ENCODE data around the gene ZNF239. TPM values are rescaled to one million over a fixed set of nuclear protein-coding genes. Genes with fewer than 3 reads are reported as not detected.

The ZNF239 gene
- total RNA-seq, 4 donors from 2014 or later, result 0.30 to 1.2 (median 0.69) TPM

- no peaks in the 10 kb centered on the region for H3K9me3 ChIP-seq
- DNase-seq (ENCODE audit: low spot score in 2 of 2), result no peak
- TF ChIP-seq POLR2A (IDR thresholded peaks at IDR 0.05) (no peak), POLR2AphosphoS5 (IDR thresholded peaks at IDR 0.05) (no peak), CTCF (IDR thresholded peaks at IDR 0.05) (no peak)
- no peaks in the 10 kb centered on the region for H3K27me3 ChIP-seq
- no peak overlapping the region for H3K4me3 ChIP-seq
- H3K27ac ChIP-seq, result no peak overlapping the region
- peaks cover 9% of the 10 kb centered on the region for H3K4me1 ChIP-seq
- 70% methylated on average over 2 of the region's 2 CpGs for WGBS
- no peaks in the 10 kb centered on the region for H3K36me3 ChIP-seq
These were observed 24.9 kb upstream of the ZNF239 start for GRCh38 chr10:43599333-43599732.

- H3K27me3 ChIP-seq, result no peaks in the 10 kb centered on the region
- no peak for DNase-seq (ENCODE audit: low spot score in 2 of 2)
- no peaks in the 10 kb centered on the region for H3K9me3 ChIP-seq
- no peaks in the 10 kb centered on the region for H3K36me3 ChIP-seq
- no peak overlapping the region for H3K27ac ChIP-seq
- WGBS, result 44% methylated on average over 2 of the region's 2 CpGs
- H3K4me1 ChIP-seq, result peaks cover 9% of the 10 kb centered on the region
- TF ChIP-seq POLR2AphosphoS5 (IDR thresholded peaks at IDR 0.05) (no peak), POLR2A (IDR thresholded peaks at IDR 0.05) (no peak), CTCF (IDR thresholded peaks at IDR 0.05) (no peak), EP300 (IDR thresholded peaks at IDR 0.05) (no peak)
- no peak overlapping the region for H3K4me3 ChIP-seq
These were observed 24.0 kb upstream of the ZNF239 start for GRCh38 chr10:43598446-43598845.

DNA sequence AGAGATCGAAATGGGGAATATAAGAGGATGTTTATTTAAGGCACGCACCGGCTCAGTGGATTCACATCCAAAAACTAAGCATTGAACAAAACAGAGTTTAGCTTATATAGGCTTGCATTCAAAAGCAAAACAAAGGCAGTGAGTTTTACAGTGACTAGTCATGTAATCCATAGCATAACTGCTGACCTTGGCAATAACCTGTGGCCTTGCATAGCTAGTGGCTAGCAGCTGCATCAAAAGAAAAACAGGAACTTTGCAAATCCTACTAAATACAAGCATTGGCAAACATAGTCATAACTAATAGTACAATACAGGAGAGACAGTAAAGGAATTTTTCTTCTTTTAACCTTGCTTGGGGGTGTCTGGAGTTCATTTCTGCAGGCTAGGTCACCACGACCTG is 22.1 kb upstream of the ZNF239 start:
- Histone ChIP-seq H3K9me3 (no peaks in the 10 kb centered on the region), H3K27ac (no peak overlapping the region), H3K4me3 (no peak overlapping the region), H3K4me1 (peaks cover 9% of the 10 kb centered on the region), H3K36me3 (no peaks in the 10 kb centered on the region), H3K27me3 (peaks cover 4% of the 10 kb centered on the region)
- TF ChIP-seq EP300 (IDR thresholded peaks at IDR 0.05) (no peak), POLR2A (IDR thresholded peaks at IDR 0.05) (no peak), POLR2AphosphoS5 (IDR thresholded peaks at IDR 0.05) (no peak), CTCF (IDR thresholded peaks at IDR 0.05) (no peak)
- no peak for DNase-seq (ENCODE audit: low spot score in 2 of 2)
- 88% methylated on average over 4 of the region's 4 CpGs for WGBS

GRCh38 chr10:43595739-43596298 is 21.4 kb upstream of the ZNF239 start:
- peaks cover 4% of the 10 kb centered on the region for H3K27me3 ChIP-seq
- peaks cover 9% of the 10 kb centered on the region for H3K4me1 ChIP-seq
- no peak overlapping the region for H3K27ac ChIP-seq
- H3K4me3 ChIP-seq, result peak overlapping the region; percentile 2
- H3K36me3 ChIP-seq, result no peaks in the 10 kb centered on the region
- DNase-seq (ENCODE audit: low spot score in 2 of 2), result no peak
- WGBS, result 56% methylated on average over 6 of the region's 7 CpGs
- H3K9me3 ChIP-seq, result no peaks in the 10 kb centered on the region
- TF ChIP-seq POLR2AphosphoS5 (IDR thresholded peaks at IDR 0.05) (no peak), POLR2A (IDR thresholded peaks at IDR 0.05) (no peak), EP300 (IDR thresholded peaks at IDR 0.05) (no peak), CTCF (IDR thresholded peaks at IDR 0.05) (no peak)

DNA sequence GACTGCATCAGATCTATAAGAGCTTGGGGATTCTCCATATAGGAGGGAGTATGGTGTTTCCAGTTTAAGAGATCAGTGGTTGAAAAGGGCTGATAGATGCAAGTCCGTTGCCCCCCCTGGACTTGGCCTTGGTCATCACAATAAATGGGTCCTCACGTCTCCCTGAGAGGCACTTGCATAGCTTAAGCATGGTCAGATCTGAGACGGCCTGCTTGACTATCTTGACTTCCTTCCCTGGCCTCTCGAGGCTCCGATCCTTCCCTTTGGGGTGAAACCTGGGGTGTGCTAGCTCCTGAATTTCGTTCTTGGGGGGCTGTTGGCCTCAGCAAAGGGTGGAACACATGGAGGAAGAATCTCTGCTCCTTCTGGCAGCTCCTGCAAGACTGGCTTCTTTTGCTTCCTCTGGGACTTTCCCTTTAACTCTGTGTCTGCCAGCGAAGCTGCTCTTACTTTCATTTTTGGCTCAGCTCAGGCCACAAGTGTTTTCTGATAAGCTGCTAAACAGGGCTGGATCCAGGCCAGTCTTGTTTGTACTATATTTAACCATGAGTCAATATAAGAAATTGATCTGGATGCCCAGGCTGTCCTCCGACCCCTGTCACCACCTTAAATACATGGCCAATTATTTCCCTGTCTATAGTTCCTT is 20.7 kb upstream of the ZNF239 start:
- H3K4me3 ChIP-seq, result peak overlapping the region; percentile 2
- H3K27me3 ChIP-seq, result peaks cover 4% of the 10 kb centered on the region
- no peak for DNase-seq (ENCODE audit: low spot score in 2 of 2)
- H3K36me3 ChIP-seq, result no peaks in the 10 kb centered on the region
- H3K9me3 ChIP-seq, result no peaks in the 10 kb centered on the region
- H3K27ac ChIP-seq, result no peak overlapping the region
- TF ChIP-seq POLR2A (IDR thresholded peaks at IDR 0.05), result no peak
- no peak for TF ChIP-seq EP300 (IDR thresholded peaks at IDR 0.05)
- TF ChIP-seq POLR2AphosphoS5 (IDR thresholded peaks at IDR 0.05), result no peak
- no peak for TF ChIP-seq CTCF (IDR thresholded peaks at IDR 0.05)
- peaks cover 9% of the 10 kb centered on the region for H3K4me1 ChIP-seq
- WGBS, result 19% methylated on average over 8 of the region's 8 CpGs

Data from suprapubic skin (tissue), 4 donors.